Stimulated activated CD8-positive, alpha-beta memory T cell treated with anti-CD3 and anti-CD28 coated beads, Interleukin-7, amount 100 ng/mL, for 24 hours (primary cell): Measurements from ENCODE around the gene EIF3C.
"Not testable (repeated sequence)": the region's sequence is repeated elsewhere in the genome, so short reads cannot be mapped to it uniquely, and the experiment has no call there.

Experiments used
- DNase-seq: peaks from one replicate; pipeline ENCODE4 v3.0.0-alpha.2; 2020; ENCODE audit warnings: low read depth

EIF3C gene

DNA sequence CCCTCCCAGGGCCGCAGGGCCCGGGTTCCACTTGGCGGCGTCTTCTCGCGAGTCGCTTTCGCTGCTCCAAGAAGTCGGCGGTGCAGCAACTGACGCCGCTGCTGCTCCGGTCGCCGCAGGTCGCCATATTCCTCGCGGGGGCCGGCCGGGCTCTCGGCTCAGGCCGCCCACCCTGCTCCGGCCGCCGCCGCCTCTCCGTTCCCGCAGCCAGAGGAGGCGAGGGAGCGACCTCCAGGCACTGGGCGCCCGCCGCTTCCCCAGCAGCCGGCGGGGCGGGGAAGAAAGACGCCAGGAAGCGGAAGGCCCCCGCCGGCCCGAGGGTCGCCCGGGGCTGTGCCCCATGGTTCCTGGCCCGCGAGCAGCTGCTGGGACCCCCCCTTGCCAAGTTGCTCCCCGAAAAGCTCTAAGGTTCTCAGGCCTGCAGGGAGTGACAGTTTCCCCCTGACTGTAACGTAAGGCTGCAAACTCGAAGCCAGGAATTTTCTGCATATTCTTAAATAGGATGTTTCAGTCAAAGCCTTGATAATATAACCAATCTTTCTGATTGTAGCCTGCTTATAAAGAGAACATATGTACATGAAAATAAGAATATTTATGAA is 39.3 kb downstream of the EIF3C start:
- DNase-seq = not testable (repeated sequence)

DNA sequence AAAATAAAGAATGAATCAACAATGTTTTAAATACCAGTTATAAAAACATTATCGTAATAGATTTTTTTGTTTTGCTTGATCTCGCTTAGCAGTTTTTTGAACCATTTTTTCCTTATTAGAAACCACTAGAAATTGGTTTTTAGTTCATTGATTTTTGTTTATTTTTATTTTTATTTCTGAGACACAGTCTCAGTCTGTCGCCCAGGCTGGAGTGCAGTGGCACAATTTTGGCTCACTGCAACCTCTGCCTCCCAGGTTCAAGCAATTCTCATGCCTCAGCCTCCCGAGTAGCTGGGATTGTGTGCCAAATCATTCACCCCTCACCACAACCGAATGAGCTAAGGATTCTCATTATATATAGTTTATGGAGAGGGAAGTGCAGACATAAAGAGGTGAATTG is 40.2 kb downstream of the EIF3C start, which contains the start of gene NPIPB9:
Gene NPIPB9, plus strand, starts transcription at position 301 of the 400 bp plus-strand sequence.
- not testable (repeated sequence) for DNase-seq

DNA sequence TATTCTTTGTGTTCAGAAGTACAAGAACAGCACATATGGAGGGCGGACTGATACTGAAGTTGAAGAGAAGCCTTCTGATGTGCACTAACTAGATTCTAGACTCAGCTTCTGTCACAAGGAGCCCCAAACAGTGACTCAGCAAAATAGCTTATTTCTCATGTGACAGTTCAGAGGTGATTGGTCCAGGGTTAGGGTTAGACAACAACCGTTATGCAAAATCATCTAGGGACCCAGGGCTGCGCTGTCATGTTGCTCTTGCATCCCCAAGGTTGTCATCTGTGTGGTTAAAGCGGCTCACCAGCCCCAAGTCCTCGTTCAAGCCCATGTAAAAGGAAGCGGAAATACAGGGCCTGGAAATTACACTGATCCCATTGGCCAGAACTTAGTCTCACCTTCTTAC is 70.4 kb downstream of the EIF3C start:
- not testable (repeated sequence) for DNase-seq

DNA sequence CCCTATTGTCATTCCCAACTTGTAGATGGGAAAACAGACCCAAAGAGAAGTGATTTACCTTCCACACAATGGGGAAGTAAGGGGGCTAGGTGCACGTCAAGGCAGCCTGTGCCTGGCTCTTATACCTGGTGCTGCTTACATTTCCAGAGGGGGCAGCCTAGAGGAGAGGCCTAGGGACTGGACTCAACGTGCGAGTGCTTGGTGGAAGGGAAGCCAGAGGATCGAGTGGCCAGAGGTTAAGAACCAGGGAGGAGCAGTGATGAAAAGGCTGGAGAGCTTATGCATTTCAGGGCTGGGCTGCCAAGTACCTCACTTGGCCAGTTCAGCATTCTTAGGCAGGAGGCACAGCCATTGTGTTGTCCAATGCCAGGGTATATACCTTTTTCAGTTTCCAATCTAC is 71.1 kb downstream of the EIF3C start:
- DNase-seq = not testable (repeated sequence)
